ENCODE results near the gene IAPP. TPM values are rescaled to one million over a fixed set of nuclear protein-coding genes. Genes with fewer than 3 reads are reported as not detected.

Gene IAPP
- total and polyA plus RNA-seq, 9 of the 15 experiments (the other 6 are each of a cell fraction or from before 2014, with no cell fraction given): not detected

DNA sequence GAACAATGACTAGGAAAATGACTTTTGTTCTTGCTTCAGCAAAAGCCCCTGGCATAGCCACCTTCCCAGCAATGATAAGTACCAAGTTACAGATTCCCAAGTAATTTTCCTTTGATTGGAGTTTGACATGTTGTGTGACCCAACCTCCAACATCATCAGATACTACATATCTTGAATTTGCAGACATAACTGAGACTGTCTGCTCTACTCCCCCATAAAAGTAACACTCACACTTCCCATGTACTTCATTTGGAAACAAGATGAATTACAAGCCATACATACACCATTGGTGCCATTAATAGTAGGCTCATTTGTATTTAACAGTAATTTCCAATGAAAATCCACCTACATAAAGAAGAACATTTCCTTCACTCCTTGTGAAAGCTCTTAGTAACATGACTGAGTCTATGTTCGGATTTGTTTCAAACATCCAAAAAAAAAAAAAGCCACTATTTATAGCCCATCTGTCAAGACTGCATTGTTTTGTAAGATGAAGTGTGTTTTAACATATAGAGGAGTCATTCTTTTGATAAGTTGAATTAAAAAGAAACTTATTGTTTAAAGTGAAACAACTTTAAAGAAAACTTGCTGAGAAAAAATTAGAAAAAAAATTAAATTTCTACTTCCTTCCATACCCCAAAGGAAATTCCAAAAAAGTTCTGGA lies 26.0 kb upstream of the IAPP start (continued):
- no peak for TF ChIP-seq ZNF253 (CRISPR knock-in tag; conservative IDR thresholded peaks at IDR 0.05)
- peak; percentile 83 for TF ChIP-seq CBFA2T3 (IDR thresholded peaks at IDR 0.05)
- no peak for TF ChIP-seq NR3C1 (CRISPR knock-in tag; IDR thresholded peaks at IDR 0.05)
- TF ChIP-seq U2AF1 (optimal IDR thresholded peaks at IDR 0.05; ENCODE audit: low read depth, low read length): no peak
- no peak for TF ChIP-seq COPS2 (conservative IDR thresholded peaks at IDR 0.05)
- TF ChIP-seq NRF1 (conservative IDR thresholded peaks at IDR 0.05 in 1 of 2, IDR thresholded peaks at IDR 0.05 in 1 of 2): no peak
- no peak for TF ChIP-seq JUN (IDR thresholded peaks at IDR 0.05; ENCODE audit: borderline replicate concordance, low read depth, low read length)
- no peak for TF ChIP-seq JUN (CRISPR knock-in tag; IDR thresholded peaks at IDR 0.05; ENCODE audit: borderline replicate concordance)
- TF ChIP-seq PHTF2 (CRISPR knock-in tag; IDR thresholded peaks at IDR 0.05): no peak
- TF ChIP-seq TOE1 (IDR thresholded peaks at IDR 0.05; ENCODE audit: borderline replicate concordance): no peak
- TF ChIP-seq TOE1 (CRISPR knock-in tag; IDR thresholded peaks at IDR 0.05; ENCODE audit: borderline replicate concordance, low read depth): no peak
- TF ChIP-seq, protein P1, sequence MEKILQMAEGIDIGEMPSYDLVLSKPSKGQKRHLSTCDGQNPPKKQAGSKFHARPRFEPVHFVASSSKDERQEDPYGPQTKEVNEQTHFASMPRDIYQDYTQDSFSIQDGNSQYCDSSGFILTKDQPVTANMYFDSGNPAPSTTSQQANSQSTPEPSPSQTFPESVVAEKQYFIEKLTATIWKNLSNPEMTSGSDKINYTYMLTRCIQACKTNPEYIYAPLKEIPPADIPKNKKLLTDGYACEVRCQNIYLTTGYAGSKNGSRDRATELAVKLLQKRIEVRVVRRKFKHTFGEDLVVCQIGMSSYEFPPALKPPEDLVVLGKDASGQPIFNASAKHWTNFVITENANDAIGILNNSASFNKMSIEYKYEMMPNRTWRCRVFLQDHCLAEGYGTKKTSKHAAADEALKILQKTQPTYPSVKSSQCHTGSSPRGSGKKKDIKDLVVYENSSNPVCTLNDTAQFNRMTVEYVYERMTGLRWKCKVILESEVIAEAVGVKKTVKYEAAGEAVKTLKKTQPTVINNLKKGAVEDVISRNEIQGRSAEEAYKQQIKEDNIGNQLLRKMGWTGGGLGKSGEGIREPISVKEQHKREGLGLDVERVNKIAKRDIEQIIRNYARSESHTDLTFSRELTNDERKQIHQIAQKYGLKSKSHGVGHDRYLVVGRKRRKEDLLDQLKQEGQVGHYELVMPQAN (IDR thresholded peaks at IDR 0.05; ENCODE audit: borderline replicate concordance): no peak
- TF ChIP-seq RFX5 (IDR thresholded peaks at IDR 0.05; ENCODE audit: low read depth, low read length): no peak
- no peak for TF ChIP-seq TSC22D4 (tag; IDR thresholded peaks at IDR 0.05)
- no peak for TF ChIP-seq RUNX1 (IDR thresholded peaks at IDR 0.05; ENCODE audit: low read depth)
- TF ChIP-seq, protein P2, sequence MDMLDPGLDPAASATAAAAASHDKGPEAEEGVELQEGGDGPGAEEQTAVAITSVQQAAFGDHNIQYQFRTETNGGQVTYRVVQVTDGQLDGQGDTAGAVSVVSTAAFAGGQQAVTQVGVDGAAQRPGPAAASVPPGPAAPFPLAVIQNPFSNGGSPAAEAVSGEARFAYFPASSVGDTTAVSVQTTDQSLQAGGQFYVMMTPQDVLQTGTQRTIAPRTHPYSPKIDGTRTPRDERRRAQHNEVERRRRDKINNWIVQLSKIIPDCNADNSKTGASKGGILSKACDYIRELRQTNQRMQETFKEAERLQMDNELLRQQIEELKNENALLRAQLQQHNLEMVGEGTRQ (CRISPR knock-in tag; IDR thresholded peaks at IDR 0.05): no peak
- no peak for TF ChIP-seq CXXC5 (CRISPR knock-in tag; IDR thresholded peaks at IDR 0.05)
- TF ChIP-seq, protein P3, sequence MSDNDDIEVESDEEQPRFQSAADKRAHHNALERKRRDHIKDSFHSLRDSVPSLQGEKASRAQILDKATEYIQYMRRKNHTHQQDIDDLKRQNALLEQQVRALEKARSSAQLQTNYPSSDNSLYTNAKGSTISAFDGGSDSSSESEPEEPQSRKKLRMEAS (CRISPR knock-in tag; IDR thresholded peaks at IDR 0.05): no peak
- TF ChIP-seq STAT5A (IDR thresholded peaks at IDR 0.05; ENCODE audit: borderline replicate concordance, low read length): peak; percentile 53; the same call in 1 of the 2 replicates
- TF ChIP-seq ESRRA (IDR thresholded peaks at IDR 0.05; ENCODE audit: borderline replicate concordance, low read depth): no peak
- TF ChIP-seq FOSL1 (tag; conservative IDR thresholded peaks at IDR 0.05): no peak
- TF ChIP-seq KHSRP (IDR thresholded peaks at IDR 0.05): no peak
- TF ChIP-seq, protein P4, sequence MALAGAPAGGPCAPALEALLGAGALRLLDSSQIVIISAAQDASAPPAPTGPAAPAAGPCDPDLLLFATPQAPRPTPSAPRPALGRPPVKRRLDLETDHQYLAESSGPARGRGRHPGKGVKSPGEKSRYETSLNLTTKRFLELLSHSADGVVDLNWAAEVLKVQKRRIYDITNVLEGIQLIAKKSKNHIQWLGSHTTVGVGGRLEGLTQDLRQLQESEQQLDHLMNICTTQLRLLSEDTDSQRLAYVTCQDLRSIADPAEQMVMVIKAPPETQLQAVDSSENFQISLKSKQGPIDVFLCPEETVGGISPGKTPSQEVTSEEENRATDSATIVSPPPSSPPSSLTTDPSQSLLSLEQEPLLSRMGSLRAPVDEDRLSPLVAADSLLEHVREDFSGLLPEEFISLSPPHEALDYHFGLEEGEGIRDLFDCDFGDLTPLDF (CRISPR knock-in tag; IDR thresholded peaks at IDR 0.05): no peak
- TF ChIP-seq ZKSCAN8 (CRISPR knock-in tag; IDR thresholded peaks at IDR 0.05): no peak
- TF ChIP-seq DMBX1 (CRISPR knock-in tag; IDR thresholded peaks at IDR 0.05; ENCODE audit: borderline replicate concordance): no peak
- TF ChIP-seq PML (IDR thresholded peaks at IDR 0.05; ENCODE audit: low read length): peak; percentile 53; the same call in 1 of the 2 replicates
